ENCODE data around the gene EDC4.

Gene EDC4

DNA sequence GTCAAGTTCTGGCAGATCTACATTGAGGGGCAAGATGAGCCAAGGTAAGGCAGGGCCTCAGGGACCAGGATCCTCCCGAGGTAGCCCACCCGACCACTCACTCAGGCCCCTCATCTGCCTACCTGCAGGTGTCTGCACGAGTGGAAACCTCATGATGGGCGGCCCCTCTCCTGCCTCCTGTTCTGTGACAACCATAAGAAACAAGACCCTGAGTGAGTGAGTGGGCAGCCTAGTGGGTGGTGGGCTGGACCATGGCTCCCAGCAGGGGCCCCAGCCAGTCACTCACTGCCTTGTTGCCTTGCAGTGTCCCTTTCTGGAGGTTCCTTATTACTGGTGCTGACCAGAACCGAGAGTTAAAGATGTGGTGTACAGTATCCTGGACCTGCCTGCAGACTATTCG lies 5.4 kb downstream of the EDC4 start:
- H3K4me1 Mint-ChIP-seq, result peaks cover 41% of the 10 kb centered on the region
- TF ChIP-seq CTCF (IDR thresholded peaks at IDR 0.05; ENCODE audit: unreplicated experiment in 3 of 3), result no peak
- H3K36me3 Mint-ChIP-seq (ENCODE audit: low read depth), result peaks cover 44% of the 10 kb centered on the region
- H3K9me3 Mint-ChIP-seq, result no peaks in the 10 kb centered on the region
- no peak overlapping the region for H3K4me3 Mint-ChIP-seq
- H3K27me3 Mint-ChIP-seq (ENCODE audit: low read depth), result no peaks in the 10 kb centered on the region
- H3K27ac Mint-ChIP-seq, result no peak overlapping the region

- TF ChIP-seq CTCF (IDR thresholded peaks at IDR 0.05; ENCODE audit: unreplicated experiment in 3 of 3), result no peak
- H3K4me3 Mint-ChIP-seq, result no peak overlapping the region
- no peaks in the 10 kb centered on the region for H3K9me3 Mint-ChIP-seq
- no peak overlapping the region for H3K27ac Mint-ChIP-seq
- H3K36me3 Mint-ChIP-seq (ENCODE audit: low read depth), result peaks cover 47% of the 10 kb centered on the region
- H3K4me1 Mint-ChIP-seq, result peaks cover 42% of the 10 kb centered on the region
- no peaks in the 10 kb centered on the region for H3K27me3 Mint-ChIP-seq (ENCODE audit: low read depth)
These were observed 6.0 kb downstream of the EDC4 start for GRCh38 chr16:67878846-67879245.

GRCh38 chr16:67879462-67879861 lies 6.6 kb downstream of the EDC4 start:
- Mint-ChIP-seq H3K4me3 (no peak overlapping the region), H3K9me3 (no peaks in the 10 kb centered on the region), H3K36me3 (ENCODE audit: low read depth) (peaks cover 49% of the 10 kb centered on the region), H3K27ac (no peak overlapping the region), H3K4me1 (peaks cover 39% of the 10 kb centered on the region), H3K27me3 (ENCODE audit: low read depth) (no peaks in the 10 kb centered on the region)
- no peak for TF ChIP-seq CTCF (IDR thresholded peaks at IDR 0.05; ENCODE audit: unreplicated experiment in 3 of 3)

- Mint-ChIP-seq H3K4me1 (peaks cover 38% of the 10 kb centered on the region), H3K9me3 (no peaks in the 10 kb centered on the region), H3K4me3 (peak overlapping the region in 1 of 3 experiments; percentile 59)
These were observed 7.1 kb downstream of the EDC4 start for GRCh38 chr16:67879936-67880335.

DNA sequence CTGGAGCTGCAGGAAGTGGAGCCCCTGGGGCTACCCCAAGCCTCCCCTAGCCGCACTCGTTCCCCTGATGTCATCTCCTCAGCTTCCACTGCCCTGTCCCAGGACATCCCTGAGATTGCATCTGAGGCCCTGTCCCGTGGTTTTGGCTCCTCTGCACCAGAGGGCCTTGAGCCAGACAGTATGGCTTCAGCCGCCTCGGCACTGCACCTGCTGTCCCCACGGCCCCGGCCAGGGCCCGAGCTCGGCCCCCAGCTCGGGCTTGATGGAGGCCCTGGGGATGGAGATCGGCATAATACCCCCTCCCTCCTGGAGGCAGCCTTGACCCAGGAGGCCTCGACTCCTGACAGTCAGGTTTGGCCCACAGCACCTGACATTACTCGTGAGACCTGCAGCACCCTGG lies 7.7 kb downstream of the EDC4 start:
- TF ChIP-seq CTCF (IDR thresholded peaks at IDR 0.05; ENCODE audit: unreplicated experiment in 3 of 3), result no peak
- H3K9me3 Mint-ChIP-seq, result no peaks in the 10 kb centered on the region
- no peak overlapping the region for H3K4me3 Mint-ChIP-seq
- H3K27ac Mint-ChIP-seq, result no peak overlapping the region
- peaks cover 51% of the 10 kb centered on the region for H3K36me3 Mint-ChIP-seq (ENCODE audit: low read depth)
- H3K27me3 Mint-ChIP-seq (ENCODE audit: low read depth), result no peaks in the 10 kb centered on the region
- peaks cover 32% of the 10 kb centered on the region for H3K4me1 Mint-ChIP-seq

More at GRCh38 chr16:67879936-67880335, 7.1 kb downstream of the EDC4 start:
- Mint-ChIP-seq H3K36me3 (ENCODE audit: low read depth) (peaks cover 51% of the 10 kb centered on the region), H3K27ac (no peak overlapping the region), H3K27me3 (ENCODE audit: low read depth) (no peaks in the 10 kb centered on the region)
- TF ChIP-seq CTCF (IDR thresholded peaks at IDR 0.05; ENCODE audit: unreplicated experiment in 3 of 3), result no peak

- H3K4me1 Mint-ChIP-seq, result peaks cover 30% of the 10 kb centered on the region
- H3K27me3 Mint-ChIP-seq (ENCODE audit: low read depth), result no peaks in the 10 kb centered on the region
- peak overlapping the region in 1 of 3 experiments; percentile 66 for H3K4me3 Mint-ChIP-seq
- no peak for TF ChIP-seq CTCF (IDR thresholded peaks at IDR 0.05; ENCODE audit: unreplicated experiment in 3 of 3)
- peaks cover 46% of the 10 kb centered on the region for H3K36me3 Mint-ChIP-seq (ENCODE audit: low read depth)
- H3K9me3 Mint-ChIP-seq, result no peaks in the 10 kb centered on the region
- H3K27ac Mint-ChIP-seq, result peak overlapping the region; percentile 55 to 89 (median 76)
These were observed 8.8 kb downstream of the EDC4 start for GRCh38 chr16:67881621-67882161.

Measured in nephron (organoid).